Stimulated activated CD4-positive, alpha-beta T cell treated with anti-CD3 and anti-CD28 coated beads, Interleukin-15, amount 100 ng/mL, for 24 hours (primary cell): Measurements from ENCODE around the gene RASGRP3.
"Not testable (repeated sequence)": the region's sequence is repeated elsewhere in the genome, so short reads cannot be mapped to it uniquely, and the experiment has no call there.

Experiments
- DNase-seq: peaks from one replicate; pipeline ENCODE4 v3.0.0-alpha.2; 2020

RASGRP3 gene

GRCh38 chr2:33457556-33458247, 18.7 kb upstream of the RASGRP3 start:
- no peak for DNase-seq

- DNase-seq: no peak
Observed at GRCh38 chr2:33458248-33458819, 18.1 kb upstream of the RASGRP3 start.

- DNase-seq: no peak
Observed at GRCh38 chr2:33459745-33460144, 16.7 kb upstream of the RASGRP3 start.

- DNase-seq: not testable (repeated sequence)
Observed at GRCh38 chr2:33462512-33462911, 13.9 kb upstream of the RASGRP3 start.

GRCh38 chr2:33467413-33467812, 9.0 kb upstream of the RASGRP3 start:
- no peak for DNase-seq

- no peak for DNase-seq
Observed at GRCh38 chr2:33469238-33469637, 7.2 kb upstream of the RASGRP3 start.

GRCh38 chr2:33475224-33476130, 972 bp upstream of the RASGRP3 start:
- DNase-seq: peak; percentile 83

- DNase-seq: no peak
Observed at GRCh38 chr2:33476793-33477190, 343 bp downstream of the RASGRP3 start.

- DNase-seq: peak; percentile 22
Observed at GRCh38 chr2:33477473-33478468, 1.3 kb downstream of the RASGRP3 start.

GRCh38 chr2:33478968-33479731, 2.7 kb downstream of the RASGRP3 start:
- DNase-seq: no peak

- DNase-seq: no peak
Observed at GRCh38 chr2:33482518-33482917, 6.1 kb downstream of the RASGRP3 start.

GRCh38 chr2:33484042-33484621, 7.7 kb downstream of the RASGRP3 start:
- no peak for DNase-seq

GRCh38 chr2:33485051-33485450, 8.6 kb downstream of the RASGRP3 start:
- DNase-seq: no peak

GRCh38 chr2:33486544-33486943, 10.1 kb downstream of the RASGRP3 start:
- DNase-seq: no peak

GRCh38 chr2:33488178-33488690, 11.8 kb downstream of the RASGRP3 start:
- DNase-seq: no peak

GRCh38 chr2:33488715-33489540, 12.5 kb downstream of the RASGRP3 start:
- DNase-seq: no peak

GRCh38 chr2:33489835-33490431, 13.5 kb downstream of the RASGRP3 start:
- no peak for DNase-seq

- no peak for DNase-seq
Observed at GRCh38 chr2:33491441-33492084, 15.1 kb downstream of the RASGRP3 start.
